Inflammatory macrophage treated with lipopolysaccharide for 4 hours (primary cell): Measurements from ENCODE around the gene GCFC2.

Source experiments
- DNase-seq: peaks from one replicate; pipeline ENCODE4 v3.0.0-alpha.2; 2020

The GCFC2 gene

DNA sequence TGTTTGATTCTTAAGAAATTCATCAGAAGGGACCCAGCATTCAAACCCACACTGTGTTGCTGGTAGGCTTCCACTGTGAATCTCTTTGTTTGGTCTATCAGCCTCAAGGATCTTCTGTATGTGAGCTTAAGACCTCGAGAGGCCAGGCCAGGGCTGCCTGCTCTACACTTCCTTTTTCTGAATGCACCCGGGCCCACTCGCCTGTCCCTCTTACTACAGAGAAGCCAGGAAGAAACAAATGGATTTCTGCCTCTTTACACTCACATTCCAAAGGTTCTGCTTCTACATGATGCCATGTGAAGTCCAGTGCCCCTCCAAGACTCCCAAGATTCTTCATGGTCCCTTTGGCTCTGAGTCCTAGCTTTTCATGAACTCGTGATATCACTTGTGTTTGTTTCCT lies 89.5 kb downstream of the GCFC2 start:
- no peak for DNase-seq

DNA sequence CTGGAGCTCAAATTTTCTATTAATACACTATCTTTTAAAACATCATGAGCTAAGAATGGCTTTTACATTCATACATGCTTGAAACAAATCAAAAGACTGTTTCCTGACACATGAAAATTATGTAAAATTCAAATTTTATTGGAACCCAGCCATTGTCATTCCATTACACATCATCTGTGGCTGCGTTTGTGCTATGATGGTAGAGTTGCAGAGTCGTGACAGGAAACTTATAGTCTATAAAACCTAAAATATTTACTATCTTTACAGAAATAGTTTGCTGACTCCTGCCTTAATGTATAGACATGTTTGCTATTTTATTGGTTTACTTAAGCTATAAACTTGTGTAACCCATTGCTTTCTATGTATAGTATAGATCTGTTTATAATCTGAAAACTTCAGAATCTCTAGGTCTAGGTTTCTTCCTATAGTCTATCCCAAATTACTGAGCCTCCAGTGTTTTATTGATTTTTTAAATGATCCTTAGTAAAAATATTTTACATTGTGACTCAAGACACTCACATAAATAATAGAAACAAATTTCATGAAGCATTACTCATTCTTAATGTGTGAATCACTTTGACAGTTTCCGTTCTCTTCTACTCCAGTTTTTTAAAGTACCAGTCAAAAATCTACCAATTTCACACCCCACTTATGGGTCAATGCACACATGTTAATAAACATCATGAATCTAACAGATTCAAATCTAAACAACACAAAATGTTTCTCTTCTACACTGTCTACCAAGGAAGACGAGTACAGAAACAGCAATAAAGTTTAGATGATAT lies 90.6 kb downstream of the GCFC2 start:
- no peak for DNase-seq

DNA sequence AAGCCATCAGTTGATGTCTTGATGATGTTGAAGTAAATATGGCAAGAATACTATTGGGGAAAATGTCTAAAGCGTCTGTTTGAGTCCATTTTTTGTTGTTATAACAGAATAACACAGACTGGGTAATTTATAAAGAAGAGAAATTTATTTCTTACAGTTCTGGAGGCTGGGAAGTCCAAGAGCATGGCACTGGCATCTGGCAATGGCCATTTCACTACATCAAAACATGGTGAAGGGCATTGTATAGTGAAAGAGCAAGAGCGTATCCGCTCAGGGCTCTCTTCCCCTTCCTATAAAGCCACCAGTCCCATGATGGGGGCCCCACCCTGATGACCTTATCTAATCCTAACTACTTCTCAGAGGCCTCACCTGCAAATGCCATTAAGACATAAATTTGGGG lies 93.8 kb downstream of the GCFC2 start:
- DNase-seq: no peak

DNA sequence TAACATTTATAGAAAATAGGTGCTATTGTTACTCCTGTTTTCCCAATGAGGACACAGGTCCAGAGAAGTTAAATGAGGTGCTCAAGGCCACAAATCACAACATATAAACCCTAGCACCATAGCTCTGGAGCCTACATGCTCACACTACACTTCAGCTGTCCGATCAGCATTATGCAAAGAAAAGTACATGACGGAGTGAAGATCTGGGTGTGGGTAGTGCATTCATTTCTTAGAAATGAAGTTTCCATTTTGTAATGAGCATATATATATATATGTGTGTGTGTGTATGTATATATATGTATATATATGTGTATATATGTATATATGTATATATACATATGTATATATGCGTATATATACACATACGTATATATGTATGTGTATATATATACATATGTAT lies 94.3 kb downstream of the GCFC2 start:
- DNase-seq: no peak

DNA sequence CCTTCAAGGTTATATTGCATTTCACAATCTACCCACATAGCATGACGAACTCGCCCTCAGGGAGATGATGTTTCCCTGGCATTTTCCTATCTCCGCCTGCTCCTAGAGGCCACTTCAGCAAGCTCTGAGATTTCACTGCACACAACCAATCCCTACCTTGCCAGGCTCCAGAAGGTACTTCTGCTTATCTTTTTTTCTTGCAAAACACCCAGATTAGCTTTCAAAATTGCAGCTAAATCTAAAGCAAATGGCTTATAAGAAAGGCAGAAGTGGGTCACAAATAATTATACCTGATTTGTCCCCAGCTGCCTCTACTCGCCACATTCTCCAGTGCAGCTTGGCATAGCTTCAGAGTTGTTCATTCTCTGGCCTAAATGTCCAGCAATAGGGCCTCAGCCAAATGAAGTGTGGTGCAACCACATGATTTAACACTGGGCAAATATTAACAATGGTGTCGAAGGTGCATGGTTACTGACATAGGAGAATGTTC lies 96.5 kb downstream of the GCFC2 start:
- no peak for DNase-seq

DNA sequence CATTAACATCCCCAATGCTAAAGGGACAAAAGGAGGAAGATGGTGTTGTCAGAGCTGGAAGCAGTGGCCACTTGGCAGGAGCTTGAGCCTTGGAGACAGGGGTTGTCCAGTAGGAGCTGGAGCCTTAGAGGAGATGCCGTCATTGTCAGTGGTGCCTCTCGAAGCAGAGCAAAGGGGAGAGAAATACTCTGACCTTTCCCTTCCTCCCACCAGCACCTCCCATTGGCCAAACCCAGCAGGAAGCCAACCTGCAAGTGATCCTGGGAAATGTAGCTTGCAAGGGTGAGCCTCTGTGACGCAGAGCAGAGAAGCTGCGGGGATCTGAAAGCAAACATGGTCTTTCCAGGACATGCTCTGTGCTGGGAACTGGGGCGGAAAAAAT lies 97.9 kb downstream of the GCFC2 start:
- no peak for DNase-seq
